ENCODE data around the gene VSTM5.

- TF ChIP-seq CTCF (IDR thresholded peaks at IDR 0.05; ENCODE audit: low read depth, low read length, missing input control): no peak
- no peak for TF ChIP-seq YY1 (IDR thresholded peaks at IDR 0.05)
- no peak for TF ChIP-seq GABPA (IDR thresholded peaks at IDR 0.05 in 1 of 2, conservative IDR thresholded peaks at IDR 0.05 in 1 of 2)
- TF ChIP-seq MAX (IDR thresholded peaks at IDR 0.05): no peak
- TF ChIP-seq HNF4G (IDR thresholded peaks at IDR 0.05): no peak
- TF ChIP-seq REST (IDR thresholded peaks at IDR 0.05): no peak
Observed at GRCh38 chr11:93875637-93876036, 25.2 kb upstream of the VSTM5 start.
